PC-9 (cell line): Measurements from ENCODE around the gene ZFAND3. TPM values are rescaled to one million over a fixed set of nuclear protein-coding genes. Genes with fewer than 3 reads are reported as not detected.
"Not testable (repeated sequence)": the region's sequence is repeated elsewhere in the genome, so short reads cannot be mapped to it uniquely, and the experiment has no call there.

Experiments used
- BruUV-seq: library from RNA; stranded (reverse); fragments of 400-500 nt; replicated peaks from 2 replicates; lab custom pipeline; 2021; lab: Mats Ljungman, UMichigan
- CTCF ChIA-PET: fragments of 300-600 bp; sonication (Branson Sonifier 250); formaldehyde crosslinking; loops from one replicate; lab custom pipeline; 2022; ENCODE audit warnings: antibody characterized with exemption; lab: Charles Lee
- POLR2A ChIA-PET: fragments of 300-600 bp; sonication (Branson Sonifier 250); formaldehyde crosslinking; loops from one replicate; lab custom pipeline; 2022; ENCODE audit warnings: antibody characterized with exemption; ENCODE audit not compliant: unreplicated experiment; lab: Charles Lee
- DNase-seq, 2 experiments: peaks; one replicate each; pipeline versions ENCODE4 v3.0.0 to v3.0.0-alpha.2; 2015 to 2022; ENCODE audit warnings: mixed read lengths in 1 of 2
- H2AFZ ChIP-seq: fragments of 200-600 bp; sonication (generic); 2 replicates; pipeline ENCODE4 v1.8.1; 2017; ENCODE audit warnings: antibody characterized with exemption
- H3F3A ChIP-seq: fragments of 200-600 bp; sonication (generic); 2 replicates; pipeline ENCODE4 v1.8.1; 2017; ENCODE audit warnings: antibody characterized with exemption, mild to moderate bottlenecking, low read depth; ENCODE audit not compliant: insufficient read depth
- H3K27ac ChIP-seq: fragments of 200-600 bp; sonication (generic); 2 replicates; pipeline ENCODE4 v1.6.1; 2016; ENCODE audit warnings: mixed run types
- H3K27me3 ChIP-seq: fragments of 200-600 bp; sonication (generic); 2 replicates; pipeline ENCODE4 v1.6.1; 2016; ENCODE audit warnings: low read depth, mixed run types; ENCODE audit not compliant: insufficient read depth
- H3K36me3 ChIP-seq: fragments of 200-600 bp; sonication (generic); 2 replicates; pipeline ENCODE4 v1.6.1; 2016; ENCODE audit warnings: low read depth, mixed run types
- H3K4me1 ChIP-seq: fragments of 200-600 bp; sonication (generic); replicated peaks from 2 replicates; pipeline ENCODE4 v1.6.1; 2016; ENCODE audit warnings: mixed run types; ENCODE audit not compliant: insufficient read depth
- H3K4me2 ChIP-seq: fragments of 200-600 bp; sonication (generic); 2 replicates; pipeline ENCODE4 v1.6.1; 2017; ENCODE audit warnings: mixed run types
- H3K4me3 ChIP-seq: fragments of 200-600 bp; sonication (generic); 2 replicates; pipeline ENCODE4 v1.6.1; 2016; ENCODE audit warnings: mixed run types
- H3K79me2 ChIP-seq: fragments of 200-600 bp; sonication (generic); 2 replicates; pipeline ENCODE4 v1.6.1; 2017; ENCODE audit warnings: low read depth, mixed run types
- H3K9me2 ChIP-seq: fragments of 200-600 bp; sonication (generic); 2 replicates; pipeline ENCODE4 v1.8.1; 2017; ENCODE audit warnings: mild to moderate bottlenecking; ENCODE audit not compliant: insufficient read depth
- H3K9me3 ChIP-seq: fragments of 200-600 bp; sonication (generic); 2 replicates; pipeline ENCODE4 v1.8.1; 2016; ENCODE audit warnings: low read depth; ENCODE audit not compliant: insufficient read depth
- H4K20me1 ChIP-seq: fragments of 200-600 bp; sonication (generic); 2 replicates; pipeline ENCODE4 v1.8.1; 2017; ENCODE audit not compliant: insufficient read depth
- EZH2 ChIP-seq: fragments of 200-600 bp; sonication (generic); IDR thresholded peaks from 2 replicates; pipeline ENCODE4 v1.8.0; 2017; ENCODE audit warnings: antibody characterized with exemption, low read depth
- intact Hi-C: fragments of 100-400 bp; cut with micrococcal nuclease; formaldehyde crosslinking; loops from one replicate; pipeline ENCODE4 v1.10.0; 2022; ENCODE audit not compliant: unreplicated experiment
- total RNA-seq: library from RNA; stranded (reverse); gene quantifications from 2 replicates; pipeline ENCODE4 v1.2.3, GENCODE V29; 2021
- TF ChIP-seq, protein P1 (sequence below): fragments of 200-600 bp; sonication (generic); conservative IDR thresholded peaks from 2 replicates; pipeline ENCODE4 v1.6.1; 2017; ENCODE audit warnings: mixed run types, antibody characterized with exemption, mild to moderate bottlenecking, moderate library complexity

The ZFAND3 gene
- total RNA-seq, 1 experiment from 2014 or later = 46.8 TPM

DNA sequence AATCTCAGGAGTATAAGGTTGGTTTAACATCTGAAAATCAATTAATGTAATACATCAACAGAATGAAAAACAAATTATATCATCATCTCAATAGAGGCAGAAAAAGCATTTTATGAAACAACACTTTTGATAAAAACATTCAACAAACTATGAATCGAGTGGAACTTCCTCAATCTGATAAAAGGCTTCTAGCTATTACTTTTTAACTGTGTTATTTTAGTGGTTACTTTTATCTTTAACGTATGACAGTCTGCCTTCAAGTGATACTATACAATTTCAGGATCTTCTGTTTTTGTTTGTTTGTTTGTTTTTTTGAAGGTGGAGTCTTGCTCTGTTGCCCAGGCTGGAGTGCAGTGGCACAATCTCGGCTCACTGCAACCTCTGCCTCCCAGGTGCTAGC lies 73.7 kb downstream of the ZFAND3 start:
- intact Hi-C loops = no loop called here
- peaks cover 26% of the 10 kb centered on the region for H3K4me1 ChIP-seq
- H3K9me3 ChIP-seq = no peaks in the 10 kb centered on the region
- ChIA-PET POLR2A (interaction anchor here (0.7 kb wide), 1 partner anchor 869 kb away, joined by 6 read pairs; no protein-coding TSS in a partner anchor), CTCF (no interaction called here)
- H3K27me3 ChIP-seq = no peaks in the 10 kb centered on the region
- H4K20me1 ChIP-seq = peaks cover 30% of the 10 kb centered on the region
- H3K36me3 ChIP-seq = no peaks in the 10 kb centered on the region
- peaks cover 40% of the 10 kb centered on the region for H3F3A ChIP-seq
- DNase-seq = no peak
- no peak overlapping the region for H3K4me3 ChIP-seq
- TF ChIP-seq, protein P1, sequence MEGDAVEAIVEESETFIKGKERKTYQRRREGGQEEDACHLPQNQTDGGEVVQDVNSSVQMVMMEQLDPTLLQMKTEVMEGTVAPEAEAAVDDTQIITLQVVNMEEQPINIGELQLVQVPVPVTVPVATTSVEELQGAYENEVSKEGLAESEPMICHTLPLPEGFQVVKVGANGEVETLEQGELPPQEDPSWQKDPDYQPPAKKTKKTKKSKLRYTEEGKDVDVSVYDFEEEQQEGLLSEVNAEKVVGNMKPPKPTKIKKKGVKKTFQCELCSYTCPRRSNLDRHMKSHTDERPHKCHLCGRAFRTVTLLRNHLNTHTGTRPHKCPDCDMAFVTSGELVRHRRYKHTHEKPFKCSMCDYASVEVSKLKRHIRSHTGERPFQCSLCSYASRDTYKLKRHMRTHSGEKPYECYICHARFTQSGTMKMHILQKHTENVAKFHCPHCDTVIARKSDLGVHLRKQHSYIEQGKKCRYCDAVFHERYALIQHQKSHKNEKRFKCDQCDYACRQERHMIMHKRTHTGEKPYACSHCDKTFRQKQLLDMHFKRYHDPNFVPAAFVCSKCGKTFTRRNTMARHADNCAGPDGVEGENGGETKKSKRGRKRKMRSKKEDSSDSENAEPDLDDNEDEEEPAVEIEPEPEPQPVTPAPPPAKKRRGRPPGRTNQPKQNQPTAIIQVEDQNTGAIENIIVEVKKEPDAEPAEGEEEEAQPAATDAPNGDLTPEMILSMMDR = no peak
- TF ChIP-seq EZH2 = no peak
- no peak overlapping the region for H3K27ac ChIP-seq
- no peak overlapping the region for H2AFZ ChIP-seq
- no peak overlapping the region for H3K4me2 ChIP-seq
- peaks cover 75% of the 10 kb centered on the region for H3K79me2 ChIP-seq
- no TSS peak for BruUV-seq
- no peaks in the 10 kb centered on the region for H3K9me2 ChIP-seq

DNA sequence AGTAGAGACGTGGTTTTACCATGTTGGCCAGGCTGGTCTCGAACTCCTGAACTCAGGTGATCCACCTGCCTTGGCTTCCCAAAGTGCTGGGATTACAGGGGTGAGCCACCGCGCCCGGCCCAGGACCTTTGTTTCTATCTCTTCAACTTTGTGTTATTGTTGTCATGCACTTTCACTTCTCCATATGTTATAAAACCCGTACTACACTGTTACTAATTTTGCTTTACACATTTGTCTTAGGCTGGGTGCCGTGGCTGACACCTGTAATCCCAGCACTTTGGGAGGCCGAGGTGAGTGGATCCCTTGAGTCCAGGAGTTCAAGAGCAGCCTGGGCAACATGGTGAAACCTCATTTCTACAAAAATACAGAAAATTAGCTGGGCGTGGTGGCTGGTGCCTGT lies 74.2 kb downstream of the ZFAND3 start:
- Histone ChIP-seq H3K79me2 (peaks cover 76% of the 10 kb centered on the region), H4K20me1 (peaks cover 29% of the 10 kb centered on the region)
- DNase-seq = not testable (repeated sequence)

DNA sequence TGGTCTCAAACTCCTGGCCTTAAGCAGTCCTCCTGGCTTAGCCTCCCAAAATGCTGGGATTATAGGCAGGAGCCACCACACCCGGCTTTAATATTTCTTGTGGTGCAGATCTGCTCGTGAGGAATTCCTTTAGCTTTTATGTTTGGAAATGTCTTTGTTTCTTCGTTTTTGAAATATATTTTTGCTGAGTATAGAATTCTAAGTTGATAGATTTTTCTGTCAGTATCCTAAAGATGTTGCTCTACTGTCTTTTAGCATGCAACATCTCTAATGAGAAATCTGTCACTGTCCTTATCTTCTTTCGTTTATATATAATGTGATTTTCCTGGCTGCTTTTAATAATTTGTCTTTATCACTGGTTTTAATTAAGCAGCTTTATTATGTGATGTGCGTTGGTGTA lies 75.1 kb downstream of the ZFAND3 start:
- Histone ChIP-seq H3K27me3 (no peaks in the 10 kb centered on the region), H3F3A (peaks cover 43% of the 10 kb centered on the region), H3K36me3 (no peaks in the 10 kb centered on the region), H3K9me2 (no peaks in the 10 kb centered on the region), H3K4me1 (peaks cover 29% of the 10 kb centered on the region), H2AFZ (no peak overlapping the region), H3K9me3 (no peaks in the 10 kb centered on the region), H3K27ac (no peak overlapping the region), H3K4me3 (no peak overlapping the region), H4K20me1 (peaks cover 21% of the 10 kb centered on the region), H3K79me2 (peaks cover 76% of the 10 kb centered on the region), H3K4me2 (no peak overlapping the region)
- DNase-seq = no peak
- CTCF ChIA-PET = no interaction called here
- BruUV-seq = no TSS peak
- intact Hi-C loops = no loop called here
- POLR2A ChIA-PET = no interaction called here
- TF ChIP-seq, protein P1 = no peak
- no peak for TF ChIP-seq EZH2

More for the DNA sequence above, 74.2 kb downstream of the ZFAND3 start:
- CTCF ChIA-PET, H2AFZ ChIP-seq, H3K9me2 ChIP-seq, POLR2A ChIA-PET, H3K27me3 ChIP-seq, H3K9me3 ChIP-seq, H3K27ac ChIP-seq, BruUV-seq, intact Hi-C loops, H3K36me3 ChIP-seq, H3K4me2 ChIP-seq, H3K4me3 ChIP-seq: not testable (repeated sequence)
- H3F3A ChIP-seq = peaks cover 43% of the 10 kb centered on the region
- H3K4me1 ChIP-seq = peaks cover 29% of the 10 kb centered on the region

DNA sequence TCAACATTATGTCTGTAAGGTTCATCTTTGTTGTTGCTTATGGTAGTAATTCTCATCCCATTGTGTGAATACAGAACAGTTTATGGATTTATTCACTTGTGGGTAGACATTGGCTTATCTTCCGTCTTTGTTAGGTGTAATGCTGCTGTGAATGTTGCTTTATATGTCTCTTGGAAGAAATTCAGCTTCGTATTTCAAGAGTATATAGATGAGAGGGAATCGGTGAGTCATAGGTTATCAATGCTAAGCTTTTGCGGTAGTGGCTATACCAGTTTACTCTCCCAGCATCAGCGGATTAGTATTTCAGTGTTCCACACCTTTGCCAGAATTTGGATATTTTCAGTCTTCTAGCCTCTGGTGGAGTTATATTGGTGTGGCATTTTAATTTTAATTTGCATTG lies 77.8 kb downstream of the ZFAND3 start:
- ChIA-PET POLR2A (no interaction called here), CTCF (no interaction called here)
- Histone ChIP-seq H3K4me3 (peak overlapping the region; percentile 31; the same call in 1 of the 2 replicates), H3K9me2 (no peaks in the 10 kb centered on the region), H4K20me1 (peaks cover 23% of the 10 kb centered on the region), H3K4me1 (peaks cover 29% of the 10 kb centered on the region), H3K27ac (peak overlapping the region; percentile 80), H3K36me3 (no peaks in the 10 kb centered on the region), H3F3A (peaks cover 43% of the 10 kb centered on the region), H3K27me3 (no peaks in the 10 kb centered on the region), H3K9me3 (no peaks in the 10 kb centered on the region), H2AFZ (no peak overlapping the region), H3K79me2 (peaks cover 76% of the 10 kb centered on the region), H3K4me2 (peak overlapping the region; percentile 74)
- intact Hi-C loops = no loop called here
- BruUV-seq = no TSS peak
- DNase-seq = peak; percentile 11 to 92
- no peak for TF ChIP-seq EZH2
- TF ChIP-seq, protein P1 = no peak
